Measurements from ENCODE around the gene PFN3.

GRCh38 chr5:177423671-177424070, 23.2 kb upstream of the PFN3 start:
- TF ChIP-seq CTCF (IDR thresholded peaks at IDR 0.05), result no peak
- no peak for TF ChIP-seq EZH2 (IDR thresholded peaks at IDR 0.05)
